ENCODE measurements around the gene ETV3L. TPM values are rescaled to one million over a fixed set of nuclear protein-coding genes. Genes with fewer than 3 reads are reported as not detected.

Gene ETV3L
- total and polyA plus RNA-seq, 9 donors = not detected

- Histone ChIP-seq H3K4me3 (ENCODE audit: low read length) (no peak overlapping the region), H3K27me3 (ENCODE audit: control insufficient read depth, insufficient read depth, low read length) (no peaks in the 10 kb centered on the region), H3K9me3 (replicated peaks; ENCODE audit: control insufficient read depth, low read depth, low read length) (no peaks in the 10 kb centered on the region), H3K4me1 (ENCODE audit: control insufficient read depth, insufficient read depth, low read length) (peaks cover 20% of the 10 kb centered on the region), H3K36me3 (ENCODE audit: control insufficient read depth, insufficient read depth, low read length) (peaks cover 10% of the 10 kb centered on the region), H3K27ac (ENCODE audit: low read length) (no peak overlapping the region)
- DNase-seq = no peak
- 100% methylated on average over 1 of the region's 2 CpGs for WGBS (ENCODE audit: insufficient coverage)
Measured at GRCh38 chr1:157140063-157140588, 40.5 kb upstream of the ETV3L start.

DNA sequence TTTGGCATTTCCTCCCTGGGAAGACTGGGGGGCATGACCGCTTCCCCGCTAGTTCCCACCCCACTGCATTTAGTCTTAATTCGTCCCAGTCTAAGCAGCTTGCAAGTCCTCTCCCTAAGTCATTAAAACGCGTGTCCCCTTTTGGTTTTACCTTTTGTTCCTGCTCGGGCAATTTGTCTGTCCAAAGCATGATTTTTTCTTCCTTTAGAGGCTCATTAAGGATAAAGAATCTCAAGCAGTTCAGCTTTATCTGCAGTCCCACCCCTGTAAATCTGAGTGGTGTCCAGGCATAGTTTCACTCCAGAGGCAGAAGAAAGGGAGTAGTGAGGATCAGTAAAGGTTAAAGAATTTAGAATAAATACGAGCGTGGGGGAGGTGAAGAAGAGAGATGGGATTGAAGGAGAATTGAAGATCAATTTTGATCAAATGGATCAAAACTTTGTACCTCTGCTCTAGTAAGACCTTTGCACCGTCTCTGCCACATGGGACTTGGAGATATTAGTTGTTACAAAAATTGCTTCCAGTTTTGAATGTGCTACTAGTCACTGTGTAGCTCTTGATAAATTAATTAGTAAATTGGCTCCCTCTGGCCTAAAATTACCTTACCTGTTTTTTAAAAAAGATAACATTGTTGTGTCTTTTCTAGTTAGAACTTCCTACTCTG is 39.6 kb upstream of the ETV3L start:
- Histone ChIP-seq H3K27ac (ENCODE audit: low read length) (peak overlapping the region; percentile 98), H3K4me1 (ENCODE audit: control insufficient read depth, insufficient read depth, low read length) (peaks cover 20% of the 10 kb centered on the region), H3K36me3 (ENCODE audit: control insufficient read depth, insufficient read depth, low read length) (peaks cover 19% of the 10 kb centered on the region), H3K27me3 (ENCODE audit: control insufficient read depth, insufficient read depth, low read length) (no peaks in the 10 kb centered on the region), H3K4me3 (ENCODE audit: low read length) (peak overlapping the region; percentile 95), H3K9me3 (replicated peaks; ENCODE audit: control insufficient read depth, low read depth, low read length) (no peaks in the 10 kb centered on the region)
- no peak for DNase-seq
- 8% methylated on average over 8 of the region's 9 CpGs for WGBS (ENCODE audit: insufficient coverage)

GRCh38 chr1:157138220-157139051 is 38.8 kb upstream of the ETV3L start, which contains the start of gene ETV3:
TSS of gene ETV3 (minus strand) at chr1:157138395. CDS start at chr1:157136352, 2,043 bp downstream.
- peaks cover 20% of the 10 kb centered on the region for H3K4me1 ChIP-seq (ENCODE audit: control insufficient read depth, insufficient read depth, low read length)
- H3K27me3 ChIP-seq (ENCODE audit: control insufficient read depth, insufficient read depth, low read length) = no peaks in the 10 kb centered on the region
- peak within 1 kb of the TSS; percentile 95 for H3K4me3 ChIP-seq (ENCODE audit: low read length)
- under 1% methylated on average over 81 of the region's 85 CpGs for WGBS (ENCODE audit: insufficient coverage)
- DNase-seq = peak; percentile 96
- peak within 1 kb of the TSS; percentile 98 for H3K27ac ChIP-seq (ENCODE audit: low read length)
- H3K36me3 ChIP-seq (ENCODE audit: control insufficient read depth, insufficient read depth, low read length) = peaks cover 22% of the 10 kb centered on the region
- no peaks in the 10 kb centered on the region for H3K9me3 ChIP-seq (replicated peaks; ENCODE audit: control insufficient read depth, low read depth, low read length)

DNA sequence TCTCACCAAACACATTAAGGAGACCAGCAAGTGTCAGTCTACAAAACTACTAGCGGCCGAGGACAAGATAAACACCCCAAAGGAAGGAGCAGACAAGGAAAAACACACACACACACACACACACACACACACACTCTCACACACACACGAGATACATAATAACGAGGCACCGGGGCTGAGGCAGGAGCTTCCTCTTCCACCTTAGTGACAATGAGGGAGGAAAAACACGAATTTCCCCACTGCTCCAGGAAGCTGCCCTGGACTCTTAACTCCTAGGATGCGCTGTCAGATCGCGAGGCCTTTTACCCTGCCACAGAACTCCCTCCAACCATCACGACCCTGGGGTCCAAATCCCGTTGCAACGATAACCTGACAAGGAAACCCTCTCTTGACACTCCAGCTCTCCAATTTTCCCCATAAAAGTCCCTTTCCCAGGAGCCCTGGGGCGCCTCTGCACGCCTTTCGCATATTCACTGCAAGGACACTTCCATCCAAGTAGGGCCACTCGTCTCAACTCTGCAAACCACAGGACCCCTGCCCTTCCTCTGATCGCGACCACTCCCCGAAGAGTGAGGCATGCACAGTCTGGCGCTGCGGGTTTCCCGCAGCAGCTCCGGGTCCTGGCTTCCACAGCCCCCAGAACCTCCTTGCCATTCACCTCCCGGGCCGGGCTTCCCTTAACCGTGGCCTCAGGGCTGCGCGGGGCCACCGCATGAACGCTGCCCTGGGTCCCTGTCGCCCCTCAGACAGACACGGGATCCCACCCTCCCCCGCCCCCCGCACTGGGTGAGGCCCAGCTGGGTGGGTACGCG is 38.0 kb upstream of the ETV3L start:
- Histone ChIP-seq H3K27ac (ENCODE audit: low read length) (peak overlapping the region; percentile 98), H3K27me3 (ENCODE audit: control insufficient read depth, insufficient read depth, low read length) (no peaks in the 10 kb centered on the region), H3K36me3 (ENCODE audit: control insufficient read depth, insufficient read depth, low read length) (peaks cover 24% of the 10 kb centered on the region), H3K4me3 (ENCODE audit: low read length) (peak overlapping the region; percentile 95), H3K9me3 (replicated peaks; ENCODE audit: control insufficient read depth, low read depth, low read length) (no peaks in the 10 kb centered on the region), H3K4me1 (ENCODE audit: control insufficient read depth, insufficient read depth, low read length) (peaks cover 20% of the 10 kb centered on the region)
- DNase-seq = peak; percentile 32
- WGBS (ENCODE audit: insufficient coverage) = 0% methylated on average over 34 of the region's 36 CpGs

- peaks cover 20% of the 10 kb centered on the region for H3K4me1 ChIP-seq (ENCODE audit: control insufficient read depth, insufficient read depth, low read length)
- 10% methylated on average over 2 of the region's 4 CpGs for WGBS (ENCODE audit: insufficient coverage)
- H3K27ac ChIP-seq (ENCODE audit: low read length) = peak overlapping the region; percentile 98
- no peaks in the 10 kb centered on the region for H3K27me3 ChIP-seq (ENCODE audit: control insufficient read depth, insufficient read depth, low read length)
- no peaks in the 10 kb centered on the region for H3K9me3 ChIP-seq (replicated peaks; ENCODE audit: control insufficient read depth, low read depth, low read length)
- peak; percentile 24 for DNase-seq
- H3K4me3 ChIP-seq (ENCODE audit: low read length) = peak overlapping the region; percentile 95
- H3K36me3 ChIP-seq (ENCODE audit: control insufficient read depth, insufficient read depth, low read length) = peaks cover 30% of the 10 kb centered on the region
Measured at GRCh38 chr1:157137046-157137407, 37.4 kb upstream of the ETV3L start.

DNA sequence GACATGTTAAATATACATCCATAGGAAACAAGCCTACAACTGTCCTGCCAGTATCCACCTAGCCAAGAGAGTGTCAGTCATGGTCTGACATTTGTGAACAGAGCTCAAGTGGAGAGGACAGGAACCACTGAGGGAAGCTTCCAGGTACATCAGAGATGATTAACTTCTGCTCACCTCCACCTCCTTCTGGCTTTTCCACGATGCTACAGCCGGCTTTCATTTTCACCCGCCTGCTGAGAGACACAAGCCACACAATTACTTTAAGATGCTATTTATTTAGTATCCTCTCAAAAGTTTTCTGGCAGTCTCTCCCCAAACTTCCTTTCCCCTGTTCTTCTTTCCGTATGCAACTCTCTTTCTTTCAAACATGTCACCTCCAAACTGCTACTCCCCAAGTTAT is 36.5 kb upstream of the ETV3L start:
- Histone ChIP-seq H3K4me1 (ENCODE audit: control insufficient read depth, insufficient read depth, low read length) (peaks cover 20% of the 10 kb centered on the region), H3K27ac (ENCODE audit: low read length) (no peak overlapping the region), H3K4me3 (ENCODE audit: low read length) (no peak overlapping the region), H3K27me3 (ENCODE audit: control insufficient read depth, insufficient read depth, low read length) (no peaks in the 10 kb centered on the region), H3K9me3 (replicated peaks; ENCODE audit: control insufficient read depth, low read depth, low read length) (no peaks in the 10 kb centered on the region), H3K36me3 (ENCODE audit: control insufficient read depth, insufficient read depth, low read length) (peaks cover 36% of the 10 kb centered on the region)
- 58% methylated on average over 4 of the region's 4 CpGs for WGBS (ENCODE audit: insufficient coverage)
- DNase-seq = no peak

- peaks cover 20% of the 10 kb centered on the region for H3K4me1 ChIP-seq (ENCODE audit: control insufficient read depth, insufficient read depth, low read length)
- H3K27ac ChIP-seq (ENCODE audit: low read length) = no peak overlapping the region
- no peak for DNase-seq
- H3K36me3 ChIP-seq (ENCODE audit: control insufficient read depth, insufficient read depth, low read length) = peaks cover 38% of the 10 kb centered on the region
- no CpG with 5 or more reads among the region's 1 CpG for WGBS (ENCODE audit: insufficient coverage)
- no peaks in the 10 kb centered on the region for H3K27me3 ChIP-seq (ENCODE audit: control insufficient read depth, insufficient read depth, low read length)
- H3K4me3 ChIP-seq (ENCODE audit: low read length) = no peak overlapping the region
- H3K9me3 ChIP-seq (replicated peaks; ENCODE audit: control insufficient read depth, low read depth, low read length) = no peaks in the 10 kb centered on the region
Measured at GRCh38 chr1:157135646-157136045, 36.0 kb upstream of the ETV3L start.

DNA sequence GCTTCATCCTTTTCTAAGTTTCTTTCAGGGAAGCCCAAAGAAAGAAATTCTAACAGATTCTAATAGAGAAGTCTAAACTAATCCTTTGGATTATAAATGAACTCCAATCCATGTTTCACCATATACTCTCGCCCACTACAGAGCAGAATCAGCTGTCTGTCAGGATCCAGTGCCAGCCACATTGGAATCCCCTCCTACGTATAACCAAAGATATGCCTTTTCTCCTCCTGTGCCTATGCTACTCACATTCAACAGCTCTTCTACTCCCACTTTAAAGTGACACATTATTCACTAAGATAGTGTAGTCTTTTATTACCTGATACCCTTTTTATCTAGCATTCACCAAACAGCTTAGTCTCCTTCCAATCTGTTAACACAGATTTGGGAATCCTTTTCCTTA is 35.5 kb upstream of the ETV3L start:
- 100% methylated on average over 1 of the region's 2 CpGs for WGBS (ENCODE audit: insufficient coverage)
- Histone ChIP-seq H3K4me1 (ENCODE audit: control insufficient read depth, insufficient read depth, low read length) (peaks cover 20% of the 10 kb centered on the region), H3K27ac (ENCODE audit: low read length) (no peak overlapping the region), H3K9me3 (replicated peaks; ENCODE audit: control insufficient read depth, low read depth, low read length) (no peaks in the 10 kb centered on the region), H3K27me3 (ENCODE audit: control insufficient read depth, insufficient read depth, low read length) (no peaks in the 10 kb centered on the region), H3K36me3 (ENCODE audit: control insufficient read depth, insufficient read depth, low read length) (peaks cover 41% of the 10 kb centered on the region), H3K4me3 (ENCODE audit: low read length) (no peak overlapping the region)
- DNase-seq = no peak

DNA sequence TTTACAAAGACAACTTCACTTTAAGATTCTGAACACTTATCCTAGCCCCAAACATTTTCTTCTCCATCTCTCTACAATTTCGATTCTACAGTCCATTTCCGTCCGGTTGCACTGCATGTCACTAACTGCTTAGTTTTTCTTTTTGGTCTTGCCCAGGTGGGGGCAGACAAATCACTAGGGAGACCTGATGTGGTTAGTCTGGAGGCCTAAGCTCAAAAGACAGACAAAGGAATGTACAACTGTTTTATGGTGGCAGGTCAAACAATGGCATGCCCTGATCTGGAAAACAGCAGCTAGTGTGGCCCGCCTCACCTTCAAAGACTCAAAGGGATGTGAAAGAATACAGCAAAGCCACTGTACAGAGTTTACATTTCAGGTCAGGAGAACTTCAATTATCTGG is 34.8 kb upstream of the ETV3L start:
- no peak overlapping the region for H3K4me3 ChIP-seq (ENCODE audit: low read length)
- peaks cover 20% of the 10 kb centered on the region for H3K4me1 ChIP-seq (ENCODE audit: control insufficient read depth, insufficient read depth, low read length)
- H3K9me3 ChIP-seq (replicated peaks; ENCODE audit: control insufficient read depth, low read depth, low read length) = no peaks in the 10 kb centered on the region
- DNase-seq = no peak
- H3K27me3 ChIP-seq (ENCODE audit: control insufficient read depth, insufficient read depth, low read length) = no peaks in the 10 kb centered on the region
- WGBS (ENCODE audit: insufficient coverage) = 85% methylated on average over 4 of the region's 4 CpGs
- peaks cover 41% of the 10 kb centered on the region for H3K36me3 ChIP-seq (ENCODE audit: control insufficient read depth, insufficient read depth, low read length)
- H3K27ac ChIP-seq (ENCODE audit: low read length) = no peak overlapping the region

- H3K36me3 ChIP-seq (ENCODE audit: control insufficient read depth, insufficient read depth, low read length) = peaks cover 42% of the 10 kb centered on the region
- DNase-seq = no peak
- H3K4me3 ChIP-seq (ENCODE audit: low read length) = no peak overlapping the region
- H3K9me3 ChIP-seq (replicated peaks; ENCODE audit: control insufficient read depth, low read depth, low read length) = no peaks in the 10 kb centered on the region
- no CpG with 5 or more reads among the region's 2 CpGs for WGBS (ENCODE audit: insufficient coverage)
- no peak overlapping the region for H3K27ac ChIP-seq (ENCODE audit: low read length)
- no peaks in the 10 kb centered on the region for H3K27me3 ChIP-seq (ENCODE audit: control insufficient read depth, insufficient read depth, low read length)
- peaks cover 15% of the 10 kb centered on the region for H3K4me1 ChIP-seq (ENCODE audit: control insufficient read depth, insufficient read depth, low read length)
Measured at GRCh38 chr1:157133426-157133825, 33.8 kb upstream of the ETV3L start.

Data from muscle of leg (tissue), 11 donors.